ENCODE results near the gene OCRL.
A peak's percentile ranks its signal among the peaks of the same experiment; 100 is the strongest.

DNA sequence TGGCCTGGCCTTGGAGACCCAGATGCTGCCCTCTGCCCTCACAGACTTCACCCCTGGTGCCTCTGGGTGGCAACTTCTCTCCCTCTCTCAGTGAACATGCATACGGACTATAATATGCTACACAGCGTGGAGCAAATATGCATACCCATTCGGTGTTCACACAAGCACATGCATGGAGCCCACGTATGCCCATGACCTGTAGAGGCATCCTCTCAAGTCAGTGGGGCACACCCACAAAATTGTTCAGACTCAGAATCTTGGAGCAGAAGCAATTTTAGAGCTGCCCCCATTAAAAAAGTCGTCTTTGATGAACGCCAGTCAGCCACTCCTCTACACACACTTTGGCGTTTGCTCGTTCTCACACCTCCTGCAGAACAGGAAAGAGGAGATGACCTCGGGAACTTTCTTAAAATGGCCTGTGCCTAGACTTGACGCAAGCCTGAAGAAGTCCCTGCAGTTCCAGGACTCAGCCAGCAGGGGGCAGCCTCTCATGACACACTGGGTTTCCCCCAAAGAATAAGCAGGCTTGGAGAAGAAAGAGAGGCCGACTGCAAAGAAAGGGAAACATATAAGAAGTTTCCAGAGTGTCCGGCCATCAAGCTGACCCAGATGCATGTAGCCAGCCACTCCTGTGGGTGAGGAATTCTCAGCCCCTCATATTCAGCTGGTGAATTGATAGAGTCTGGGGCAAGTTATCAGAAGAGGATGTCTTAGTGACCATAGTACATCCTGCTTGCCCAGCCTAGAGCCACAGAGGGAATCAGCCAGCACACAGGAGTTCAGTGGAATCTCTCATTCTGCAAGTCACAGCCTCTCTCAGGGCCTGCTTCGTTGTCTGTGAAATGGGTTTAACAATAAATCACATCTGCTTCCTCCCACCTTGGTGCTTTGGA is 97.4 kb downstream of the OCRL start:
- TF ChIP-seq, protein P1, sequence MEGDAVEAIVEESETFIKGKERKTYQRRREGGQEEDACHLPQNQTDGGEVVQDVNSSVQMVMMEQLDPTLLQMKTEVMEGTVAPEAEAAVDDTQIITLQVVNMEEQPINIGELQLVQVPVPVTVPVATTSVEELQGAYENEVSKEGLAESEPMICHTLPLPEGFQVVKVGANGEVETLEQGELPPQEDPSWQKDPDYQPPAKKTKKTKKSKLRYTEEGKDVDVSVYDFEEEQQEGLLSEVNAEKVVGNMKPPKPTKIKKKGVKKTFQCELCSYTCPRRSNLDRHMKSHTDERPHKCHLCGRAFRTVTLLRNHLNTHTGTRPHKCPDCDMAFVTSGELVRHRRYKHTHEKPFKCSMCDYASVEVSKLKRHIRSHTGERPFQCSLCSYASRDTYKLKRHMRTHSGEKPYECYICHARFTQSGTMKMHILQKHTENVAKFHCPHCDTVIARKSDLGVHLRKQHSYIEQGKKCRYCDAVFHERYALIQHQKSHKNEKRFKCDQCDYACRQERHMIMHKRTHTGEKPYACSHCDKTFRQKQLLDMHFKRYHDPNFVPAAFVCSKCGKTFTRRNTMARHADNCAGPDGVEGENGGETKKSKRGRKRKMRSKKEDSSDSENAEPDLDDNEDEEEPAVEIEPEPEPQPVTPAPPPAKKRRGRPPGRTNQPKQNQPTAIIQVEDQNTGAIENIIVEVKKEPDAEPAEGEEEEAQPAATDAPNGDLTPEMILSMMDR (IDR thresholded peaks at IDR 0.05; ENCODE audit: low read depth, low read length, missing input control): peak; percentile 83
- TF ChIP-seq NR2F2 (IDR thresholded peaks at IDR 0.05) (no peak), RAD21 (IDR thresholded peaks at IDR 0.05) (peak; percentile 84 to 87), MAX (IDR thresholded peaks at IDR 0.05) (no peak), FOXA2 (IDR thresholded peaks at IDR 0.05) (no peak), YY1 (IDR thresholded peaks at IDR 0.05) (no peak), TAF1 (conservative IDR thresholded peaks at IDR 0.05) (no peak), GABPA (IDR thresholded peaks at IDR 0.05 in 1 of 2, conservative IDR thresholded peaks at IDR 0.05 in 1 of 2) (no peak), JUND (IDR thresholded peaks at IDR 0.05) (no peak)
- TF ChIP-seq, protein P2, sequence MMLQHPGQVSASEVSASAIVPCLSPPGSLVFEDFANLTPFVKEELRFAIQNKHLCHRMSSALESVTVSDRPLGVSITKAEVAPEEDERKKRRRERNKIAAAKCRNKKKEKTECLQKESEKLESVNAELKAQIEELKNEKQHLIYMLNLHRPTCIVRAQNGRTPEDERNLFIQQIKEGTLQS (IDR thresholded peaks at IDR 0.05): no peak
- TF ChIP-seq, protein P3, sequence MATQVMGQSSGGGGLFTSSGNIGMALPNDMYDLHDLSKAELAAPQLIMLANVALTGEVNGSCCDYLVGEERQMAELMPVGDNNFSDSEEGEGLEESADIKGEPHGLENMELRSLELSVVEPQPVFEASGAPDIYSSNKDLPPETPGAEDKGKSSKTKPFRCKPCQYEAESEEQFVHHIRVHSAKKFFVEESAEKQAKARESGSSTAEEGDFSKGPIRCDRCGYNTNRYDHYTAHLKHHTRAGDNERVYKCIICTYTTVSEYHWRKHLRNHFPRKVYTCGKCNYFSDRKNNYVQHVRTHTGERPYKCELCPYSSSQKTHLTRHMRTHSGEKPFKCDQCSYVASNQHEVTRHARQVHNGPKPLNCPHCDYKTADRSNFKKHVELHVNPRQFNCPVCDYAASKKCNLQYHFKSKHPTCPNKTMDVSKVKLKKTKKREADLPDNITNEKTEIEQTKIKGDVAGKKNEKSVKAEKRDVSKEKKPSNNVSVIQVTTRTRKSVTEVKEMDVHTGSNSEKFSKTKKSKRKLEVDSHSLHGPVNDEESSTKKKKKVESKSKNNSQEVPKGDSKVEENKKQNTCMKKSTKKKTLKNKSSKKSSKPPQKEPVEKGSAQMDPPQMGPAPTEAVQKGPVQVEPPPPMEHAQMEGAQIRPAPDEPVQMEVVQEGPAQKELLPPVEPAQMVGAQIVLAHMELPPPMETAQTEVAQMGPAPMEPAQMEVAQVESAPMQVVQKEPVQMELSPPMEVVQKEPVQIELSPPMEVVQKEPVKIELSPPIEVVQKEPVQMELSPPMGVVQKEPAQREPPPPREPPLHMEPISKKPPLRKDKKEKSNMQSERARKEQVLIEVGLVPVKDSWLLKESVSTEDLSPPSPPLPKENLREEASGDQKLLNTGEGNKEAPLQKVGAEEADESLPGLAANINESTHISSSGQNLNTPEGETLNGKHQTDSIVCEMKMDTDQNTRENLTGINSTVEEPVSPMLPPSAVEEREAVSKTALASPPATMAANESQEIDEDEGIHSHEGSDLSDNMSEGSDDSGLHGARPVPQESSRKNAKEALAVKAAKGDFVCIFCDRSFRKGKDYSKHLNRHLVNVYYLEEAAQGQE (IDR thresholded peaks at IDR 0.05): no peak
